GM21390 (cell line): ENCODE measurements around the gene WFDC6.

ENCODE experiments used
- ATAC-seq: cut with Tn5 transposase; IDR thresholded peaks from one replicate; pipeline ENCODE4 v1.9.1; 2021; ENCODE audit not compliant: unreplicated experiment

WFDC6 gene

GRCh38 chr20:45518282-45518681, 21.0 kb downstream of the WFDC6 start:
- no peak for ATAC-seq

GRCh38 chr20:45515147-45515913, 24.0 kb downstream of the WFDC6 start, which contains the start of gene SPINT3:
TSS of gene SPINT3 (minus strand) at chr20:45515622. CDS start at chr20:45515608, 14 bp downstream.
- no peak for ATAC-seq

- ATAC-seq = no peak
Observed at GRCh38 chr20:45510242-45510862, 28.9 kb downstream of the WFDC6 start.

- ATAC-seq = no peak
Observed at GRCh38 chr20:45509091-45509490, 30.2 kb downstream of the WFDC6 start.

GRCh38 chr20:45508068-45508886, 31.0 kb downstream of the WFDC6 start:
- ATAC-seq = no peak

- ATAC-seq = no peak
Observed at GRCh38 chr20:45507011-45507820, 32.1 kb downstream of the WFDC6 start.

- no peak for ATAC-seq
Observed at GRCh38 chr20:45506398-45506797, 32.9 kb downstream of the WFDC6 start.

- ATAC-seq = no peak
Observed at GRCh38 chr20:45503403-45503802, 35.9 kb downstream of the WFDC6 start.

GRCh38 chr20:45502561-45502960, 36.7 kb downstream of the WFDC6 start:
- no peak for ATAC-seq

GRCh38 chr20:45501600-45501999, 37.7 kb downstream of the WFDC6 start:
- ATAC-seq = no peak

GRCh38 chr20:45500022-45500421, 39.3 kb downstream of the WFDC6 start:
- no peak for ATAC-seq

GRCh38 chr20:45497971-45498494, 41.2 kb downstream of the WFDC6 start:
- ATAC-seq = no peak

- ATAC-seq = no peak
Observed at GRCh38 chr20:45496166-45496565, 43.1 kb downstream of the WFDC6 start.

GRCh38 chr20:45495501-45495941, 43.8 kb downstream of the WFDC6 start:
- no peak for ATAC-seq

GRCh38 chr20:45489083-45489531, 50.2 kb downstream of the WFDC6 start:
- no peak for ATAC-seq

GRCh38 chr20:45487231-45487635, 52.0 kb downstream of the WFDC6 start:
- ATAC-seq = no peak

GRCh38 chr20:45485388-45485787, 53.9 kb downstream of the WFDC6 start:
- no peak for ATAC-seq

- ATAC-seq = no peak
Observed at GRCh38 chr20:45484676-45485075, 54.6 kb downstream of the WFDC6 start.
